ENCODE measurements around the gene RPL7A.

The RPL7A gene

GRCh38 chr9:133393399-133393798 lies 45.4 kb downstream of the RPL7A start:
- Histone ChIP-seq H3K56ac (ENCODE audit: low read length) (no peak overlapping the region), H3K4me2 (ENCODE audit: low read length) (no peak overlapping the region), H2BK120ac (ENCODE audit: low read depth, low read length) (no peak overlapping the region), H2BK5ac (ENCODE audit: low read length) (no peak overlapping the region), H3K4ac (ENCODE audit: low read depth, low read length) (no peak overlapping the region), H3K4me1 (ENCODE audit: control insufficient read depth, low read depth, low read length) (no peaks in the 10 kb centered on the region), H4K8ac (ENCODE audit: low read depth, low read length) (no peak overlapping the region), H3K79me2 (ENCODE audit: control insufficient read depth, insufficient read depth, low read length) (no peaks in the 10 kb centered on the region), H3K36me3 (ENCODE audit: control insufficient read depth, insufficient read depth, low read length) (no peaks in the 10 kb centered on the region), H3K9ac (ENCODE audit: low read length) (no peak overlapping the region), H2AK5ac (ENCODE audit: low read length) (no peak overlapping the region), H3K23ac (ENCODE audit: low read length) (no peak overlapping the region), H3K27me3 (ENCODE audit: insufficient read depth, low read length, poor library complexity) (no peaks in the 10 kb centered on the region), H3K18ac (ENCODE audit: low read length) (no peak overlapping the region), H3K79me1 (ENCODE audit: low read length) (no peaks in the 10 kb centered on the region), H4K5ac (ENCODE audit: low read length) (no peak overlapping the region), H3K4me3 (ENCODE audit: low read length) (no peak overlapping the region), H2BK15ac (replicated peaks; ENCODE audit: low read depth) (no peak overlapping the region), H3K27ac (ENCODE audit: low read depth, low read length) (no peak overlapping the region)
- no peak for DNase-seq
- no CpG with 5 or more reads among the region's 3 CpGs for WGBS (ENCODE audit: extremely low coverage, insufficient coverage, low lambda C conversion rate)

- H3K4me1 ChIP-seq (ENCODE audit: control insufficient read depth, low read depth, low read length) = no peaks in the 10 kb centered on the region
- no peak overlapping the region for H3K56ac ChIP-seq (ENCODE audit: low read length)
- no peak overlapping the region for H2AK5ac ChIP-seq (ENCODE audit: low read length)
- H3K27ac ChIP-seq (ENCODE audit: low read depth, low read length) = no peak overlapping the region
- no peak overlapping the region for H3K9ac ChIP-seq (ENCODE audit: low read length)
- no peak overlapping the region for H3K23ac ChIP-seq (ENCODE audit: low read length)
- H3K4me2 ChIP-seq (ENCODE audit: low read length) = no peak overlapping the region
- no peak overlapping the region for H3K4me3 ChIP-seq (ENCODE audit: low read length)
- H3K27me3 ChIP-seq (ENCODE audit: insufficient read depth, low read length, poor library complexity) = no peaks in the 10 kb centered on the region
- no peak overlapping the region for H4K8ac ChIP-seq (ENCODE audit: low read depth, low read length)
- no CpG with 5 or more reads among the region's 8 CpGs for WGBS (ENCODE audit: extremely low coverage, insufficient coverage, low lambda C conversion rate)
- no peak overlapping the region for H2BK5ac ChIP-seq (ENCODE audit: low read length)
- H3K18ac ChIP-seq (ENCODE audit: low read length) = no peak overlapping the region
- no peak for DNase-seq
- no peaks in the 10 kb centered on the region for H3K79me2 ChIP-seq (ENCODE audit: control insufficient read depth, insufficient read depth, low read length)
- H2BK15ac ChIP-seq (replicated peaks; ENCODE audit: low read depth) = no peak overlapping the region
- H2BK120ac ChIP-seq (ENCODE audit: low read depth, low read length) = no peak overlapping the region
- H3K4ac ChIP-seq (ENCODE audit: low read depth, low read length) = no peak overlapping the region
- H3K36me3 ChIP-seq (ENCODE audit: control insufficient read depth, insufficient read depth, low read length) = no peaks in the 10 kb centered on the region
- H3K79me1 ChIP-seq (ENCODE audit: low read length) = no peaks in the 10 kb centered on the region
- H4K5ac ChIP-seq (ENCODE audit: low read length) = no peak overlapping the region
These were observed 46.8 kb downstream of the RPL7A start for GRCh38 chr9:133394687-133395271.

GRCh38 chr9:133396952-133397351 lies 48.9 kb downstream of the RPL7A start:
- H3K27ac ChIP-seq (ENCODE audit: low read depth, low read length) = no peak overlapping the region
- no peaks in the 10 kb centered on the region for H3K79me1 ChIP-seq (ENCODE audit: low read length)
- H4K5ac ChIP-seq (ENCODE audit: low read length) = no peak overlapping the region
- H3K4me2 ChIP-seq (ENCODE audit: low read length) = no peak overlapping the region
- H2BK120ac ChIP-seq (ENCODE audit: low read depth, low read length) = no peak overlapping the region
- H3K4ac ChIP-seq (ENCODE audit: low read depth, low read length) = no peak overlapping the region
- no CpG with 5 or more reads among the region's 14 CpGs for WGBS (ENCODE audit: extremely low coverage, insufficient coverage, low lambda C conversion rate)
- H2BK15ac ChIP-seq (replicated peaks; ENCODE audit: low read depth) = no peak overlapping the region
- peak; percentile 69 for DNase-seq
- H3K23ac ChIP-seq (ENCODE audit: low read length) = no peak overlapping the region
- H3K56ac ChIP-seq (ENCODE audit: low read length) = no peak overlapping the region
- no peak overlapping the region for H2BK5ac ChIP-seq (ENCODE audit: low read length)
- H3K9ac ChIP-seq (ENCODE audit: low read length) = no peak overlapping the region
- no peaks in the 10 kb centered on the region for H3K36me3 ChIP-seq (ENCODE audit: control insufficient read depth, insufficient read depth, low read length)
- H3K18ac ChIP-seq (ENCODE audit: low read length) = no peak overlapping the region
- no peaks in the 10 kb centered on the region for H3K27me3 ChIP-seq (ENCODE audit: insufficient read depth, low read length, poor library complexity)
- no peaks in the 10 kb centered on the region for H3K79me2 ChIP-seq (ENCODE audit: control insufficient read depth, insufficient read depth, low read length)
- no peaks in the 10 kb centered on the region for H3K4me1 ChIP-seq (ENCODE audit: control insufficient read depth, low read depth, low read length)
- H2AK5ac ChIP-seq (ENCODE audit: low read length) = no peak overlapping the region
- no peak overlapping the region for H4K8ac ChIP-seq (ENCODE audit: low read depth, low read length)
- no peak overlapping the region for H3K4me3 ChIP-seq (ENCODE audit: low read length)

- H3K79me2 ChIP-seq (ENCODE audit: control insufficient read depth, insufficient read depth, low read length) = no peaks in the 10 kb centered on the region
- WGBS (ENCODE audit: extremely low coverage, insufficient coverage, low lambda C conversion rate) = no CpG with 5 or more reads among the region's 6 CpGs
- no peaks in the 10 kb centered on the region for H3K4me1 ChIP-seq (ENCODE audit: control insufficient read depth, low read depth, low read length)
- H3K4me2 ChIP-seq (ENCODE audit: low read length) = no peak overlapping the region
- no peak overlapping the region for H3K27ac ChIP-seq (ENCODE audit: low read depth, low read length)
- H2BK120ac ChIP-seq (ENCODE audit: low read depth, low read length) = no peak overlapping the region
- H3K4me3 ChIP-seq (ENCODE audit: low read length) = no peak overlapping the region
- no peak overlapping the region for H3K9ac ChIP-seq (ENCODE audit: low read length)
- H3K36me3 ChIP-seq (ENCODE audit: control insufficient read depth, insufficient read depth, low read length) = no peaks in the 10 kb centered on the region
- no peaks in the 10 kb centered on the region for H3K27me3 ChIP-seq (ENCODE audit: insufficient read depth, low read length, poor library complexity)
- no peak overlapping the region for H4K5ac ChIP-seq (ENCODE audit: low read length)
- no peak overlapping the region for H2BK5ac ChIP-seq (ENCODE audit: low read length)
- no peak overlapping the region for H3K23ac ChIP-seq (ENCODE audit: low read length)
- no peak overlapping the region for H2AK5ac ChIP-seq (ENCODE audit: low read length)
- no peak overlapping the region for H3K56ac ChIP-seq (ENCODE audit: low read length)
- H2BK15ac ChIP-seq (replicated peaks; ENCODE audit: low read depth) = no peak overlapping the region
- no peak overlapping the region for H3K18ac ChIP-seq (ENCODE audit: low read length)
- no peak overlapping the region for H4K8ac ChIP-seq (ENCODE audit: low read depth, low read length)
- H3K4ac ChIP-seq (ENCODE audit: low read depth, low read length) = no peak overlapping the region
- no peak for DNase-seq
- no peaks in the 10 kb centered on the region for H3K79me1 ChIP-seq (ENCODE audit: low read length)
These were observed 49.4 kb downstream of the RPL7A start for GRCh38 chr9:133397370-133397769.

- no peak overlapping the region for H2BK5ac ChIP-seq (ENCODE audit: low read length)
- no peaks in the 10 kb centered on the region for H3K36me3 ChIP-seq (ENCODE audit: control insufficient read depth, insufficient read depth, low read length)
- no peaks in the 10 kb centered on the region for H3K79me2 ChIP-seq (ENCODE audit: control insufficient read depth, insufficient read depth, low read length)
- no peak overlapping the region for H2AK5ac ChIP-seq (ENCODE audit: low read length)
- H3K4me2 ChIP-seq (ENCODE audit: low read length) = no peak overlapping the region
- H3K56ac ChIP-seq (ENCODE audit: low read length) = no peak overlapping the region
- no peaks in the 10 kb centered on the region for H3K4me1 ChIP-seq (ENCODE audit: control insufficient read depth, low read depth, low read length)
- no peak overlapping the region for H2BK120ac ChIP-seq (ENCODE audit: low read depth, low read length)
- no peaks in the 10 kb centered on the region for H3K79me1 ChIP-seq (ENCODE audit: low read length)
- H4K8ac ChIP-seq (ENCODE audit: low read depth, low read length) = no peak overlapping the region
- H3K4me3 ChIP-seq (ENCODE audit: low read length) = no peak overlapping the region
- H3K27ac ChIP-seq (ENCODE audit: low read depth, low read length) = no peak overlapping the region
- H3K9ac ChIP-seq (ENCODE audit: low read length) = no peak overlapping the region
- no peak for DNase-seq
- no peaks in the 10 kb centered on the region for H3K27me3 ChIP-seq (ENCODE audit: insufficient read depth, low read length, poor library complexity)
- no peak overlapping the region for H3K23ac ChIP-seq (ENCODE audit: low read length)
- WGBS (ENCODE audit: extremely low coverage, insufficient coverage, low lambda C conversion rate) = no CpG with 5 or more reads among the region's 9 CpGs
- no peak overlapping the region for H3K4ac ChIP-seq (ENCODE audit: low read depth, low read length)
- no peak overlapping the region for H2BK15ac ChIP-seq (replicated peaks; ENCODE audit: low read depth)
- no peak overlapping the region for H3K18ac ChIP-seq (ENCODE audit: low read length)
- no peak overlapping the region for H4K5ac ChIP-seq (ENCODE audit: low read length)
These were observed 49.9 kb downstream of the RPL7A start for GRCh38 chr9:133397895-133398294.

- H3K27me3 ChIP-seq (ENCODE audit: insufficient read depth, low read length, poor library complexity) = no peaks in the 10 kb centered on the region
- WGBS (ENCODE audit: extremely low coverage, insufficient coverage, low lambda C conversion rate) = no CpG with 5 or more reads among the region's 12 CpGs
- no peak overlapping the region for H3K4me3 ChIP-seq (ENCODE audit: low read length)
- H3K56ac ChIP-seq (ENCODE audit: low read length) = no peak overlapping the region
- H4K5ac ChIP-seq (ENCODE audit: low read length) = no peak overlapping the region
- H2BK15ac ChIP-seq (replicated peaks; ENCODE audit: low read depth) = no peak overlapping the region
- no peak overlapping the region for H3K27ac ChIP-seq (ENCODE audit: low read depth, low read length)
- no peak overlapping the region for H3K4me2 ChIP-seq (ENCODE audit: low read length)
- H3K4ac ChIP-seq (ENCODE audit: low read depth, low read length) = no peak overlapping the region
- no peak overlapping the region for H3K23ac ChIP-seq (ENCODE audit: low read length)
- no peak overlapping the region for H2BK120ac ChIP-seq (ENCODE audit: low read depth, low read length)
- H3K79me2 ChIP-seq (ENCODE audit: control insufficient read depth, insufficient read depth, low read length) = no peaks in the 10 kb centered on the region
- no peaks in the 10 kb centered on the region for H3K79me1 ChIP-seq (ENCODE audit: low read length)
- no peak overlapping the region for H2AK5ac ChIP-seq (ENCODE audit: low read length)
- peaks cover 2% of the 10 kb centered on the region for H3K36me3 ChIP-seq (ENCODE audit: control insufficient read depth, insufficient read depth, low read length)
- no peak overlapping the region for H3K18ac ChIP-seq (ENCODE audit: low read length)
- no peak overlapping the region for H4K8ac ChIP-seq (ENCODE audit: low read depth, low read length)
- H2BK5ac ChIP-seq (ENCODE audit: low read length) = no peak overlapping the region
- no peak overlapping the region for H3K9ac ChIP-seq (ENCODE audit: low read length)
- no peaks in the 10 kb centered on the region for H3K4me1 ChIP-seq (ENCODE audit: control insufficient read depth, low read depth, low read length)
- DNase-seq = no peak
These were observed 52.3 kb downstream of the RPL7A start for GRCh38 chr9:133400292-133400691.
